HG03457 (cell line): ENCODE results near the gene DHX38.

Source experiments
- ATAC-seq: cut with Tn5 transposase; IDR thresholded peaks from one replicate; pipeline ENCODE4 v1.9.1; 2021; ENCODE audit warnings: moderate number of reproducible peaks; ENCODE audit not compliant: unreplicated experiment

DHX38 gene

GRCh38 chr16:72162105-72162692 is 68.6 kb downstream of the DHX38 start:
- ATAC-seq: no peak
